SHP77 (cell line): Measurements from ENCODE around the gene SPAG6.
"Not testable (repeated sequence)": the region's sequence is repeated elsewhere in the genome, so short reads cannot be mapped to it uniquely, and the experiment has no call there.

Experiments used
- DNase-seq, 2 experiments: peaks; one replicate each; lab custom pipeline; 2025; lab: John Stamatoyannopoulos, UW

The SPAG6 gene

DNA sequence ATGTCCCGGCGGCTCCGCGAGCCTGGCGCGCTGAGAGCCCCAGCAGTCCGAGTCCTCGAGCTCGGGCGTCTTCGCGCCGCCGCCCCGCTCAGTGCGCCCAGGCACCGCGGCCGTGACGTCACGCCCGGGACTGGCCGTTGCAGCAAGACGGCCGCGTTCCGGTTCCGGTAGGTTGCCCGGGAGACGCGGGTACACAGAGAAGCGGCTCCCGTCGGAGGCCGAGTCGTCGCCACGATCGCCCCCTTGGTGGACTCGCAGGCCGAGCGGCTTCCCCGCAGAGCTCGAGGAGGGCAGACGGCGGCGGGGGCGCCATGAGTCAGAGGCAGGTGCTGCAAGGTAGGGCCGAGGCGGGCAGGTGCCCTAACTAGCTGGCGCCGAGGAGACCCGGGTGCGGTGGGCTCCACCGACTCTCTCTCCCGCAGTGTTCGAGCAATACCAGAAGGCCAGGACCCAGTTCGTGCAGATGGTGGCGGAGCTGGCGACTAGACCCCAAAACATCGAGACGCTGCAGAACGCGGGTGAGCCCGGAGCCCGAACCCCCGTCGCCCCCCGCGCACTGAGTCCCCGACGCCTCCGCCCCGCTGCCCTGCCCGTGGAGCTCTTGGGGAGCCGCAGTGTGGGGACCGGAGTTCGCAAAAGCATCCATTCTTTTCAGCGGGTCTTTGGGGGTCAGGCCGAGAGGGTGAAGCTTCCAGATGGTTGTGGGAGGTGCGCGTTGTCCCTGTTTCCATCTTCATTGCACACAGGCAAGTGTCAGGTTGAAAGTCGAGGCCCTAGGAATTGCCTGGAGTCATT is at the start of gene SPAG6:
Gene SPAG6, plus strand, starts transcription at position 196 of the 795 bp plus-strand sequence. Its CDS starts 116 bp downstream, at position 312.
- DNase-seq: no peak

GRCh38 chr10:22301193-22301592 is 44.1 kb upstream of the SPAG6 start:
- DNase-seq: no peak

DNA sequence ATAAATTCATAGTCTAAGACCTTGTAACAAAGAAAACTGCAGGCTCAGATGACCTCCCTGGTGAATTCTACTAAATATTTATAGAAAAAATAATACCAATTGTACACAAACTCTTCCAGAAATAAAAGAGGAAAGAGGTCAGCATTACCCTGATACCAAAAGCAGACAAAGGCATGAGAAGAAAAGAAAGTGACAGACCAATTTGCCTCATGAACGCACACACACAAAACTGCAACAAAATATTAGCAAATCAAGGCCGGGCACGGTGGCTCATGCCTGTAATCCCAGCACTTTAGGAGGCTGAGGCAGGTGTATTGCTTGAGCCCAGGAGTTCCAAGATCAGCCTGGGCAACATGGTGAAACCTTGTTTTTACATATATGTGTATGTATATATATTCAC is 41.8 kb upstream of the SPAG6 start:
- no peak for DNase-seq

DNA sequence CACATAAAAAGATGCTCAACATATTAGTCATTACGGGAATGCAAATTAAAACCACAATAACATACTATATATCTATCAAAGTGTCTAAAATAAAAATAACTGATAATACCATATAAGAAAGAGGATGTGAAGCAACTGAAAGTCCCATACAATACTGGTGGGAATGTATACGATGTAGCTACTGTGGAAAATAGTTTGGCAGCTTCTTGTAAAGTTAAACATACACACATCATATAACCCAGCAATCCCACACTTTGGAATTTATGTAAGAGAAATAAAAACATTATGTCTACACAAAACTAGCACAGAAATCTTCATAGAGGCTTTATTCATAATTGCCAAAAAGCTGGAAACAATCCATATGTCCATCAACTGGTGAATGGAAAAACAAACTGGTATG is 39.6 kb upstream of the SPAG6 start:
- DNase-seq: no peak

DNA sequence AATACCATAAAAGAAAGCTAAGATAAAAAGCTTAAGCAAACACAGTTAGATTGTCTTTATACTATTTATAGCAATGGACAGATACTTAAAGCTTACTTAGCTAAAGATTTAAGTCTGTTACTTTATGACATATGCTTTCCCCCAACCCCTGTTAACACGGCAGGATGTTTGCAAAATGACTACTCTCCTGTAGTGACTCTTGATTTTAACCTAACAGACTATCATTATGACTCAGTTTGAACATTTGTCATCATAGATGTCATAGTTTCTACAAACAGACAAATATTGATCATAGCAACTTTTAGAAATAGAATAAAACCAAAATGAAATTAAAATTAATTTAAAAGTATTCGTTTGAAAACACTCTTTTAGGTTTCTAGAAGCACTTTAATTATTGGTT is 36.9 kb upstream of the SPAG6 start:
- DNase-seq: peak; percentile 21 to 22

DNA sequence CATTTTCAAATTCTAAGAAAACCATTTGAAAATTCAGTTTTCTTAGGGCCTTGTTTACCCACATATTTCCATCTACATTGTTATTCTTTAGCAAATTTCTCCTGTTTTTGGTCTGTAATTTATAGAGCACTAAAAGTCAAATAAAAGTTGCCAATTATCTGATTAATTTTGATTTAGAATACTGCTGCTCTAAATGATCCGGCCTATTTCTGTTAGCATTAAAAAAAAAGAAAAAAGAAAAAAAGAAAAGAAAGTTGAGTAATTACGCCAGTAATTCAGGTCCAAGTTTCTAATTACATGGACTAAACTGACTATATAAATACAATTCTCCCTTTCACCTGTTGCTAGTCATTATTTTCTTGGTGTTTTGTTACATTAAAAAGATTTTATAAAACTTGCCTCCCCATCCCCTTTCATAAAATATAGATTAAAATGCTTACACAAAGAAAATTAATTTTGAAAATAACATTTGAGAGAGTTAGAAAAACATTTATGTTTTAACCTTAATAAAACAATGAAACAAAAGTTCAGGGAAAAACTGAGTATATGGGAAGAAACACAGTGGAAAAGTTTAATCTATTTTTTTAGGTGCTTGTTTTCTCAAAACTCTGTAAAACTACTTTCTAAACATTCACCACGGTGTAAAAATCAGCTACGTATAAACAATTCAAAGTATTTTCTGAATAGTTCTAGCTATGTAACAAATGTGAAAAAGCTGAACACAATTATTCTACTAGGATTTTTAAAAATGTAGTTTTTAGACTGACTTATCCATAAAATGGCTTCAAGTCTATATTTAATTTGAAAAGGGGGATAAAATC is 35.9 kb upstream of the SPAG6 start:
- no peak for DNase-seq

DNA sequence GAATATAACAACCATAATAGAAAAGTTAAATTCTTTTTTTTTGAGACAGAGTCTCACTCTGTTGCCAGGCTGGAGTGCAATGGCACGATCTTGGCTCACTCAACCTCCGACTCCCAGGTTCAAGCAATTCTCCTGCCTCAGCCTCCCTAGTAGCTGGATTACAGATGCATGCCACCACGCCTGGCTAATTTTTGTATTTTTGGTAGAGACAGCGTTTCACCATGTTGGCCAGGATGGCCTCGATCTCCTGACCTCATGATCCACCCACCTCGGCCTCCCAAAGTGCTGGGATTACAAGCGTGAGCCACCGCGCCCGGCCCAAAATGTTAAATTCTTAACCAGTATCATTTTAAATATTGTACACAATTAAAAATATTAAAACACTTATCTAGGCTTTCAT is 35.3 kb upstream of the SPAG6 start:
- DNase-seq: not testable (repeated sequence)

GRCh38 chr10:22310928-22311327 is 34.4 kb upstream of the SPAG6 start:
- DNase-seq: no peak

- peak in 1 of 2 experiments; percentile 14 for DNase-seq
These were observed 30.4 kb upstream of the SPAG6 start for GRCh38 chr10:22314852-22315251.

DNA sequence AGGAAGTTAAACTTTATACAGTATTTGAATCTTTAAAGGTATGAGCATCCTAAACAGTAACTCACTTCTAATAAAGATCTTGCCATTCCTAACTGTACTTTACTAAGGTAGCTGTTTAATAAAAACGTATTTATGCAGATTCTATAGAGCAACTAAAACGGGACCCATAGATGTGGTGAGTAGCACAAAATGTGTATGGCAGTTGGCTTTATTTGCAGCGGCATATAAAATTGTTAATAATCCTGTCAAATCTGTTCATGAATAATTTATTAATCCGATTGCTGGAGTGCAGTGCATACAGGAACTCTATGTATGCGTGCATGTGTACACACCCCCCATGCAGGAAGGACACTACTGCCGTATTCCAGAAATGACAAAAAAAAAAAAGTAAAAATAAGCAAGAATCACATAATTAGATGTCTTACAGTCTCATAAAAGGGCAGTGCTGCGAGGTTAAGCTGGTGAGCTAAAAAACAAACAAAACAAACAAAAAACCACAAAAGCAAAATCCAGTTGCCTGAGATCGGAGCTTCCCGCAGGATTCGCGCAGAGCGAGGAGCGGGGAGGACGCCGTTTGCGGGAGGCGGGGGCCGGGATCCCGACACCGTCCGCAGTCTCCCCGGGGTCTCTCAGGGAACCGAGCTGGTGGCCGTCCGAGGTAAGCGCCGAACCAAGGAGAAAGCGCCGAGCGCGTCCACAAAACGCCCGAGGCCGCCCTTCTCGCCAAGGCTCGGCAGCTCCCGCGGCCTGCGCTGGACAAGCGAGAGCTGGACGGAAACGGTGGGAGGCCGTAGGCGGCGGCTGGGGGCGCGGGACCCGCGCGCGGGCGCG is 29.6 kb upstream of the SPAG6 start:
- peak in 1 of 2 experiments; percentile 83 for DNase-seq

- peak; percentile 80 to 87 for DNase-seq
These were observed 28.8 kb upstream of the SPAG6 start, which contains the start of gene COMMD3 for GRCh38 chr10:22316286-22317075. Gene COMMD3, plus strand, starts transcription at chr10:22316388. Its CDS starts 30 bp downstream, at chr10:22316418.

- DNase-seq: no peak
These were observed 28.3 kb upstream of the SPAG6 start for GRCh38 chr10:22317076-22317370.

GRCh38 chr10:22317771-22318565 is 27.3 kb upstream of the SPAG6 start:
- DNase-seq: peak in 1 of 2 experiments; percentile 11

DNA sequence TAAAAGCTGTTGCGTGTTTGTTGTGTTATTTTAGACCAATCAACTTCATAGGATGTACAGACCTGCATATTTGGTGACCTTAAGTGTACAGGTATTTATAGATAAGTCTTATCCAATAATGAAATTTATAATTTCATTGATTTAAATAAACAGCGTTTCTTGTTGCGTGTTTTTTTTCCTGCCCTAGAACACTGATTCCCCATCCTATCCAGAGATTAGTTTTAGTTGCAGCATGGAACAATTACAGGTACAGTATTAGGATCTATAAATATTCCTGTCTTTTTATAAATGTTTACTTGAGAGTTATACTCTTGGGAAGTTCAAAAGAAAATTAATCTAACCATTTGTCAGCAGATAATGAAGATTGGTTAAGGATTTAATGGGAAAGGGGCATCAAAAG is 26.5 kb upstream of the SPAG6 start:
- DNase-seq: no peak

GRCh38 chr10:22319547-22319979 is 25.7 kb upstream of the SPAG6 start:
- DNase-seq: no peak

GRCh38 chr10:22319980-22320558 is 25.2 kb upstream of the SPAG6 start:
- no peak for DNase-seq

DNA sequence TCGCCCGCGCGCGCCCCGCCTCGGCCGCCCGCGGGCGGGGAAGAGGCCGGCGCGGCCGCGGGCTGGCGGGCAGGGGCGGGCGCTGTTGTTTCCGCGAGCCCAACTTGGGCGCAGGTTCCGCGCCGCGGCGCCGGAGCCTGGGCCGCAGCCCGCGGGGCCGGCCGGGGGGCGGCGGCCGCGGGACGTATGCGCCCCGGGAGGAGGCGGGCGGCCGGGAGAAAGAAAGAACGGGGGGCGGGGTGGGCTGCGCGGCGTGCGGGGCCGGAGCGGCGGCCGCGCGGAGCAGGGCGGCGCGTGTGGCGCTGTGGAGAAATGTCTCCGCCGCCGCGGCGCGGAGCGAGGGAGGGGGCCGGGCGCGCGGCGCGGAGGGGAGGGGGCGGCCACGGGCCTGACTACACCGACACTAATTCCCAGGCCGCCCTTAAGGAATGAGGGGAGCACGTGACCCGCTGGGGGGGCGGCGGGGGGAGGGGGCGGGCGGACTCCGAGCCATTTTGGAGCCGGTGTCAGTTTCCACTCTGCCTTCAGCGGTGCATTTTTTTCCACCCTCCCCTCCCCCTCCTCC is 24.6 kb upstream of the SPAG6 start, which contains the start of gene BMI1:
Gene BMI1, plus strand, starts transcription at position 509 of the 565 bp plus-strand sequence. CDS start 5,351 bp downstream, outside the sequence.
- DNase-seq: peak; percentile 69 to 80

GRCh38 chr10:22321156-22321923 is 24.0 kb upstream of the SPAG6 start:
- peak; percentile 45 to 49 for DNase-seq
